Breast epithelium (tissue), 3 donors: Measurements from ENCODE around the gene COBLL1.

Experiments used
- POLR2A ChIP-seq: fragments of 450-650 bp; IDR thresholded peaks from one replicate; pipeline ENCODE4 v1.6.1; 2016; ENCODE audit warnings: antibody characterized with exemption, mild to moderate bottlenecking, moderate library complexity
- POLR2AphosphoS5 ChIP-seq, 3 donors: sonication (generic); formaldehyde crosslinking; IDR thresholded peaks; one replicate each; pipeline ENCODE4 v1.6.1; 2017; ENCODE audit warnings: antibody characterized with exemption in 3 of 3
- TF ChIP-seq, protein P1 (sequence below), 3 donors: fragments of 450-650 bp; IDR thresholded peaks; one replicate each; pipeline ENCODE4 v1.5.1; 2016 to 2017; ENCODE audit warnings: antibody characterized with exemption in 3 of 3, mild to moderate bottlenecking in 3 of 3, moderate library complexity in 3 of 3

- TF ChIP-seq, protein P1, sequence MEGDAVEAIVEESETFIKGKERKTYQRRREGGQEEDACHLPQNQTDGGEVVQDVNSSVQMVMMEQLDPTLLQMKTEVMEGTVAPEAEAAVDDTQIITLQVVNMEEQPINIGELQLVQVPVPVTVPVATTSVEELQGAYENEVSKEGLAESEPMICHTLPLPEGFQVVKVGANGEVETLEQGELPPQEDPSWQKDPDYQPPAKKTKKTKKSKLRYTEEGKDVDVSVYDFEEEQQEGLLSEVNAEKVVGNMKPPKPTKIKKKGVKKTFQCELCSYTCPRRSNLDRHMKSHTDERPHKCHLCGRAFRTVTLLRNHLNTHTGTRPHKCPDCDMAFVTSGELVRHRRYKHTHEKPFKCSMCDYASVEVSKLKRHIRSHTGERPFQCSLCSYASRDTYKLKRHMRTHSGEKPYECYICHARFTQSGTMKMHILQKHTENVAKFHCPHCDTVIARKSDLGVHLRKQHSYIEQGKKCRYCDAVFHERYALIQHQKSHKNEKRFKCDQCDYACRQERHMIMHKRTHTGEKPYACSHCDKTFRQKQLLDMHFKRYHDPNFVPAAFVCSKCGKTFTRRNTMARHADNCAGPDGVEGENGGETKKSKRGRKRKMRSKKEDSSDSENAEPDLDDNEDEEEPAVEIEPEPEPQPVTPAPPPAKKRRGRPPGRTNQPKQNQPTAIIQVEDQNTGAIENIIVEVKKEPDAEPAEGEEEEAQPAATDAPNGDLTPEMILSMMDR (IDR thresholded peaks at IDR 0.05), result no peak
- TF ChIP-seq POLR2A (no peak), POLR2AphosphoS5 (IDR thresholded peaks at IDR 0.05) (no peak)
Measured at GRCh38 chr2:164835302-164835701, 6.3 kb downstream of the COBLL1 start.
